NB4 (cell line): ENCODE data around the gene TSPAN33.

Experiments used
- MYC ChIP-seq: IDR thresholded peaks from 2 replicates; pipeline ENCODE4 v1.6.1; 2011; ENCODE audit warnings: low read depth, low read length
- POLR2A ChIP-seq: IDR thresholded peaks from 2 replicates; pipeline ENCODE4 v1.6.1; 2011; ENCODE audit warnings: mild to moderate bottlenecking; ENCODE audit not compliant: insufficient read length; ENCODE audit errors: extremely low read depth
- TF ChIP-seq, protein P1 (sequence below): IDR thresholded peaks from one replicate; pipeline ENCODE4 v1.5.1; 2012; ENCODE audit warnings: low read depth, low read length
- TF ChIP-seq, protein P2 (sequence below): IDR thresholded peaks from 2 replicates; pipeline ENCODE4 v1.6.1; 2011; ENCODE audit warnings: low read depth, low read length

DNA sequence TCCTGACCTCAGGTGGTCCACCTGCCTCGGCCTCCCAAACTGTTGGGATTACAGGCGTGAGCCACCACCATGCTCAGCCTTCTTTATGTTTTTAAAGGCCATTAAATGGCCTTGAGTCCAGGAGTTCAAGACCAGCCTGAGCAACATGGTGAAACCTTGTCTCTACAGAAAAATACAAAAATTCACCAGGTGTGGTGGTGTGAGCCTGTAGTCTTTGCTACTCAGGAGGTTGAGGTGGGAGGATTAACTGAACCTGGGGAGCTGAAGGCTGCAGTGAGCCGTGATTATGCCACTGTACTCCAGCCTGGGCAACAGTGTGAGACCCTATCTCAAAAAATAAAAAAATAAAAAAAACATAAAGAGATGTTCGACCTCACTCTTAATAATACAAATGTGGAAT lies 54.9 kb downstream of the TSPAN33 start:
- TF ChIP-seq, protein P1, sequence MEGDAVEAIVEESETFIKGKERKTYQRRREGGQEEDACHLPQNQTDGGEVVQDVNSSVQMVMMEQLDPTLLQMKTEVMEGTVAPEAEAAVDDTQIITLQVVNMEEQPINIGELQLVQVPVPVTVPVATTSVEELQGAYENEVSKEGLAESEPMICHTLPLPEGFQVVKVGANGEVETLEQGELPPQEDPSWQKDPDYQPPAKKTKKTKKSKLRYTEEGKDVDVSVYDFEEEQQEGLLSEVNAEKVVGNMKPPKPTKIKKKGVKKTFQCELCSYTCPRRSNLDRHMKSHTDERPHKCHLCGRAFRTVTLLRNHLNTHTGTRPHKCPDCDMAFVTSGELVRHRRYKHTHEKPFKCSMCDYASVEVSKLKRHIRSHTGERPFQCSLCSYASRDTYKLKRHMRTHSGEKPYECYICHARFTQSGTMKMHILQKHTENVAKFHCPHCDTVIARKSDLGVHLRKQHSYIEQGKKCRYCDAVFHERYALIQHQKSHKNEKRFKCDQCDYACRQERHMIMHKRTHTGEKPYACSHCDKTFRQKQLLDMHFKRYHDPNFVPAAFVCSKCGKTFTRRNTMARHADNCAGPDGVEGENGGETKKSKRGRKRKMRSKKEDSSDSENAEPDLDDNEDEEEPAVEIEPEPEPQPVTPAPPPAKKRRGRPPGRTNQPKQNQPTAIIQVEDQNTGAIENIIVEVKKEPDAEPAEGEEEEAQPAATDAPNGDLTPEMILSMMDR, result no peak
- TF ChIP-seq POLR2A (no peak), MYC (no peak)
- TF ChIP-seq, protein P2, sequence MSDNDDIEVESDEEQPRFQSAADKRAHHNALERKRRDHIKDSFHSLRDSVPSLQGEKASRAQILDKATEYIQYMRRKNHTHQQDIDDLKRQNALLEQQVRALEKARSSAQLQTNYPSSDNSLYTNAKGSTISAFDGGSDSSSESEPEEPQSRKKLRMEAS, result no peak
